ENCODE measurements around the gene SPRR2D.

SPRR2D gene

GRCh38 chr1:153001382-153001781 is 39.5 kb downstream of the SPRR2D start, which contains the start of gene SPRR3:
Gene SPRR3, plus strand, starts transcription at chr1:153001749. Its CDS starts 1,272 bp downstream, at chr1:153003021.
- no peak for DNase-seq

GRCh38 chr1:153000294-153000693 is 40.6 kb downstream of the SPRR2D start:
- no peak for DNase-seq

- no peak for DNase-seq
Measured at GRCh38 chr1:152999818-153000217, 41.1 kb downstream of the SPRR2D start.

- no peak for DNase-seq
Measured at GRCh38 chr1:152998476-152998875, 42.4 kb downstream of the SPRR2D start.

- DNase-seq = no peak
Measured at GRCh38 chr1:152997901-152998300, 43.0 kb downstream of the SPRR2D start.

- DNase-seq = no peak
Measured at GRCh38 chr1:152996633-152997400, 44.1 kb downstream of the SPRR2D start.

- no peak for DNase-seq
Measured at GRCh38 chr1:152995842-152996241, 45.1 kb downstream of the SPRR2D start.

- DNase-seq = no peak
Measured at GRCh38 chr1:152993186-152993585, 47.7 kb downstream of the SPRR2D start.
